ENCODE results near the gene ACOD1.

ACOD1 gene

GRCh38 chr13:76971851-76972829 lies 23.8 kb downstream of the ACOD1 start:
- 87% methylated on average over 19 of the region's 19 CpGs for WGBS

GRCh38 chr13:76973920-76974617 lies 25.8 kb downstream of the ACOD1 start:
- Histone ChIP-seq H3K27me3 (ENCODE audit: insufficient read depth, low read length) (no peaks in the 10 kb centered on the region), H3K27ac (ENCODE audit: low read depth, low read length) (no peak overlapping the region), H3K9ac (ENCODE audit: low read depth, low read length) (no peak overlapping the region), H3K4me1 (ENCODE audit: insufficient read depth, low read length) (no peaks in the 10 kb centered on the region), H3K36me3 (ENCODE audit: insufficient read depth, low read length) (no peaks in the 10 kb centered on the region), H3K9me3 (ENCODE audit: insufficient read depth, low read depth, low read length) (no peaks in the 10 kb centered on the region), H3K4me3 (ENCODE audit: low read length) (no peak overlapping the region)
- WGBS = 85% methylated on average over 6 of the region's 6 CpGs

More at GRCh38 chr13:76971851-76972829, 23.8 kb downstream of the ACOD1 start:
- Histone ChIP-seq H3K36me3 (ENCODE audit: insufficient read depth, low read length) (no peaks in the 10 kb centered on the region), H3K9ac (ENCODE audit: low read depth, low read length) (no peak overlapping the region), H3K27me3 (ENCODE audit: insufficient read depth, low read length) (no peaks in the 10 kb centered on the region), H3K4me3 (ENCODE audit: low read length) (no peak overlapping the region), H3K4me1 (ENCODE audit: insufficient read depth, low read length) (no peaks in the 10 kb centered on the region), H3K27ac (ENCODE audit: low read depth, low read length) (no peak overlapping the region), H3K9me3 (ENCODE audit: insufficient read depth, low read depth, low read length) (no peaks in the 10 kb centered on the region)

- Histone ChIP-seq H3K4me1 (ENCODE audit: insufficient read depth, low read length) (no peaks in the 10 kb centered on the region), H3K27me3 (ENCODE audit: insufficient read depth, low read length) (no peaks in the 10 kb centered on the region), H3K9me3 (ENCODE audit: insufficient read depth, low read depth, low read length) (no peaks in the 10 kb centered on the region), H3K27ac (ENCODE audit: low read depth, low read length) (no peak overlapping the region), H3K9ac (ENCODE audit: low read depth, low read length) (no peak overlapping the region), H3K4me3 (ENCODE audit: low read length) (no peak overlapping the region), H3K36me3 (ENCODE audit: insufficient read depth, low read length) (no peaks in the 10 kb centered on the region)
- WGBS = 92% methylated on average over 3 of the region's 3 CpGs
These were observed 26.3 kb downstream of the ACOD1 start for GRCh38 chr13:76974618-76974975.

GRCh38 chr13:76975863-76976262 lies 27.6 kb downstream of the ACOD1 start:
- H3K9me3 ChIP-seq (ENCODE audit: insufficient read depth, low read depth, low read length) = no peaks in the 10 kb centered on the region
- 95% methylated on average over 6 of the region's 6 CpGs for WGBS
- H3K27me3 ChIP-seq (ENCODE audit: insufficient read depth, low read length) = peaks cover 6% of the 10 kb centered on the region; the same call in 1 of the 2 replicates
- no peak overlapping the region for H3K4me3 ChIP-seq (ENCODE audit: low read length)
- H3K36me3 ChIP-seq (ENCODE audit: insufficient read depth, low read length) = no peaks in the 10 kb centered on the region
- no peak overlapping the region for H3K9ac ChIP-seq (ENCODE audit: low read depth, low read length)
- H3K4me1 ChIP-seq (ENCODE audit: insufficient read depth, low read length) = peaks cover 3% of the 10 kb centered on the region; the same call in 1 of the 2 replicates
- H3K27ac ChIP-seq (ENCODE audit: low read depth, low read length) = no peak overlapping the region

GRCh38 chr13:76976490-76976889 lies 28.2 kb downstream of the ACOD1 start:
- Histone ChIP-seq H3K9ac (ENCODE audit: low read depth, low read length) (no peak overlapping the region), H3K4me3 (ENCODE audit: low read length) (no peak overlapping the region), H3K4me1 (ENCODE audit: insufficient read depth, low read length) (peaks cover 3% of the 10 kb centered on the region; the same call in 1 of the 2 replicates), H3K9me3 (ENCODE audit: insufficient read depth, low read depth, low read length) (no peaks in the 10 kb centered on the region), H3K27me3 (ENCODE audit: insufficient read depth, low read length) (peaks cover 12% of the 10 kb centered on the region; the same call in 1 of the 2 replicates), H3K27ac (ENCODE audit: low read depth, low read length) (no peak overlapping the region), H3K36me3 (ENCODE audit: insufficient read depth, low read length) (no peaks in the 10 kb centered on the region)
- WGBS = 92% methylated on average over 8 of the region's 8 CpGs

- H3K4me1 ChIP-seq (ENCODE audit: insufficient read depth, low read length) = peaks cover 3% of the 10 kb centered on the region; the same call in 1 of the 2 replicates
- 90% methylated on average over 5 of the region's 5 CpGs for whole genome bisulfite sequencing
- no peak overlapping the region for H3K4me3 ChIP-seq (ENCODE audit: low read length)
- no peaks in the 10 kb centered on the region for H3K36me3 ChIP-seq (ENCODE audit: insufficient read depth, low read length)
- H3K9me3 ChIP-seq (ENCODE audit: insufficient read depth, low read depth, low read length) = no peaks in the 10 kb centered on the region
- no peak overlapping the region for H3K27ac ChIP-seq (ENCODE audit: low read depth, low read length)
- H3K27me3 ChIP-seq (ENCODE audit: insufficient read depth, low read length) = peaks cover 16% of the 10 kb centered on the region; the same call in 1 of the 2 replicates
- no peak overlapping the region for H3K9ac ChIP-seq (ENCODE audit: low read depth, low read length)
These were observed 28.6 kb downstream of the ACOD1 start for GRCh38 chr13:76976929-76977328.

GRCh38 chr13:76980075-76980718 lies 31.9 kb downstream of the ACOD1 start:
- H3K4me3 ChIP-seq (ENCODE audit: low read length) = no peak overlapping the region
- WGBS = 7% methylated on average over 31 of the region's 34 CpGs

GRCh38 chr13:76982061-76982460 lies 33.8 kb downstream of the ACOD1 start:
- Histone ChIP-seq H3K9me3 (ENCODE audit: insufficient read depth, low read depth, low read length) (no peaks in the 10 kb centered on the region), H3K9ac (ENCODE audit: low read depth, low read length) (no peak overlapping the region), H3K36me3 (ENCODE audit: insufficient read depth, low read length) (no peaks in the 10 kb centered on the region), H3K27ac (ENCODE audit: low read depth, low read length) (no peak overlapping the region), H3K4me3 (ENCODE audit: low read length) (no peak overlapping the region), H3K27me3 (ENCODE audit: insufficient read depth, low read length) (peaks cover 31% of the 10 kb centered on the region), H3K4me1 (ENCODE audit: insufficient read depth, low read length) (peaks cover 3% of the 10 kb centered on the region; the same call in 1 of the 2 replicates)
- WGBS = 88% methylated on average over 6 of the region's 6 CpGs

More at GRCh38 chr13:76980075-76980718, 31.9 kb downstream of the ACOD1 start:
- Histone ChIP-seq H3K9me3 (ENCODE audit: insufficient read depth, low read depth, low read length) (no peaks in the 10 kb centered on the region), H3K27ac (ENCODE audit: low read depth, low read length) (no peak overlapping the region), H3K27me3 (ENCODE audit: insufficient read depth, low read length) (peaks cover 19% of the 10 kb centered on the region; the same call in 1 of the 2 replicates), H3K4me1 (ENCODE audit: insufficient read depth, low read length) (peaks cover 3% of the 10 kb centered on the region; the same call in 1 of the 2 replicates), H3K36me3 (ENCODE audit: insufficient read depth, low read length) (no peaks in the 10 kb centered on the region), H3K9ac (ENCODE audit: low read depth, low read length) (no peak overlapping the region)

- no peak overlapping the region for H3K9ac ChIP-seq (ENCODE audit: low read depth, low read length)
- 97% methylated on average over 4 of the region's 5 CpGs for whole genome bisulfite sequencing
- H3K4me3 ChIP-seq (ENCODE audit: low read length) = no peak overlapping the region
- H3K36me3 ChIP-seq (ENCODE audit: insufficient read depth, low read length) = no peaks in the 10 kb centered on the region
- peaks cover 36% of the 10 kb centered on the region for H3K27me3 ChIP-seq (ENCODE audit: insufficient read depth, low read length)
- no peaks in the 10 kb centered on the region for H3K9me3 ChIP-seq (ENCODE audit: insufficient read depth, low read depth, low read length)
- H3K27ac ChIP-seq (ENCODE audit: low read depth, low read length) = no peak overlapping the region
- H3K4me1 ChIP-seq (ENCODE audit: insufficient read depth, low read length) = peaks cover 3% of the 10 kb centered on the region; the same call in 1 of the 2 replicates
These were observed 35.4 kb downstream of the ACOD1 start for GRCh38 chr13:76983676-76984075.

GRCh38 chr13:76991432-76991795 lies 43.1 kb downstream of the ACOD1 start:
- Histone ChIP-seq H3K9ac (ENCODE audit: low read depth, low read length) (peak overlapping the region; percentile 78), H3K9me3 (ENCODE audit: insufficient read depth, low read depth, low read length) (no peaks in the 10 kb centered on the region), H3K4me1 (ENCODE audit: insufficient read depth, low read length) (peaks cover 8% of the 10 kb centered on the region), H3K27ac (ENCODE audit: low read depth, low read length) (no peak overlapping the region), H3K27me3 (ENCODE audit: insufficient read depth, low read length) (peaks cover 11% of the 10 kb centered on the region; the same call in 1 of the 2 replicates), H3K4me3 (ENCODE audit: low read length) (peak overlapping the region; percentile 97), H3K36me3 (ENCODE audit: insufficient read depth, low read length) (peaks cover 15% of the 10 kb centered on the region)
- WGBS = 35% methylated on average over 14 of the region's 15 CpGs

Measured in HUES64 (cell line).